HG03135 (cell line): ENCODE measurements around the gene OR13C5.

ENCODE experiments used
- ATAC-seq: cut with Tn5 transposase; IDR thresholded peaks from one replicate; pipeline ENCODE4 v1.9.1; 2021; ENCODE audit warnings: mild to moderate bottlenecking, moderate library complexity; ENCODE audit not compliant: unreplicated experiment

Gene OR13C5

DNA sequence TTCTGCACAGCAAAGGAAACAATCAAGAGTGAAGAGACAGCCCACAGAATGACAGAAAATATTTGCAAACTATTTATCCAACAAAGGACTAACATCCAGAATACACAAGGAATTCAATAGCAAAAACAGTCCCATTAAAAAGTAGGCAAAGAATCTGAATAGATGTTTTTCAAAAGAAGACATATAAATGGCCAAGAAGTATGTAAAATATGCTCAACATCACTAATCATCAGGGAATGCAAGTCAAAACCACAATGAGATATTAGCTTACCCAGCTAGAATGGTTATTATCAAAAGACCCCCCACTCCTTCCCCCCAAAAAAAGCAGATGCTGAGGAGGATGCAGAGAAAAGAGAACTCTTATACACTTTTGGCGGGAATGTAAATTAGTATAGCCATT is 43.7 kb downstream of the OR13C5 start:
- no peak for ATAC-seq

DNA sequence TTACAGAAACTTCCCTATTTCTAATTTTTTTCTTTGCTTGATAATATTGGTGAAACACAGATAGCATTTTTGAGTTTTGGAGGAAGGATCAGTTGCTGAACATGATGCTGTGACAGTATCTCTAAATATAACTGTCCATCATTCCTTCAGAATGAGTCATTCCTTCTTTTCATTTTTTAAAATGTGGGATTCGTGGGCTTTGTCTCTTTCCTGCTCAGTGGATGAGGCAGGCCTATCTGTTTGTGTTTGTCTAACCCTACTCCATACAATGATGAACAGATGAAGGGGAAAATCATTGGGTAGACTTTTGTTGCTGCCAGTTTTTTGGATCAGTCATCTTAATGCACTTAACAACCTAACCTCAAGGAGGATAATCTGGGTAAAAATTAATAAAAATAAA is 46.0 kb downstream of the OR13C5 start:
- ATAC-seq = no peak
